Adipocyte (in vitro differentiated cells): Measurements from ENCODE around the gene CRISP1.
"Not testable (repeated sequence)": the region's sequence is repeated elsewhere in the genome, so short reads cannot be mapped to it uniquely, and the experiment has no call there.

Experiments
- DNase-seq: peaks from one replicate; pipeline ENCODE4 v3.0.0-alpha.2; 2015; ENCODE audit warnings: low read depth
- H3K27me3 ChIP-seq: replicated peaks from 2 replicates; pipeline ENCODE4 v1.7.0; 2013; ENCODE audit warnings: mild to moderate bottlenecking, low read length, moderate library complexity; ENCODE audit not compliant: control insufficient read depth, insufficient read depth
- H3K36me3 ChIP-seq: 2 replicates; pipeline ENCODE4 v1.7.0; 2013; ENCODE audit warnings: low read length, mild to moderate bottlenecking, moderate library complexity; ENCODE audit not compliant: control insufficient read depth, insufficient read depth, severe bottlenecking
- H3K4me1 ChIP-seq: 2 replicates; pipeline ENCODE4 v1.7.0; 2013; ENCODE audit warnings: mild to moderate bottlenecking, low read length, moderate library complexity; ENCODE audit not compliant: control insufficient read depth, insufficient read depth
- H3K4me3 ChIP-seq: 2 replicates; pipeline ENCODE4 v1.7.0; 2013; ENCODE audit warnings: mild to moderate bottlenecking, low read length, moderate library complexity
- H3K9ac ChIP-seq: 2 replicates; pipeline ENCODE4 v1.7.0; 2013; ENCODE audit warnings: mild to moderate bottlenecking, low read length, moderate library complexity
- H3K9me3 ChIP-seq: 2 replicates; pipeline ENCODE4 v1.7.0; 2013; ENCODE audit warnings: mild to moderate bottlenecking, low read length, moderate library complexity; ENCODE audit not compliant: control insufficient read depth

CRISP1 gene

DNA sequence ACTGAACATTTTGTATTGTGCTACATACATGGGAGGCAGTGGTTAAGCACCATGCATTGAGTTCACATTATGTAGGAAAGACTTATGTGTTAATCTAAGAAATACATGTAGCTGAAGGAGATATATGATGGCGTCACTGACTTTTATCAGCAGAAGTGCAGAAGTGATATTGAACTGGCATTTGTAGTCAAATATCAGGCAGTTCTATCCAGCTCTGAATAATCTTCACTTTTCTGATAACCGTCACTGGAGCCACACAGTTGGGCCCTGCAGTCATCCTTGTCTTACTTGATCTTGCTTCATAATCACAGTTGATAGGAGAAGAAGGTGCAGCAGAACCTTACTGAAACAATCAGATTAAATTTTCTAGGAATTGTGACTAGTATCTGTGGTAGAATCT lies 26.4 kb downstream of the CRISP1 start:
- Histone ChIP-seq H3K9ac (no peak overlapping the region), H3K4me1 (no peaks in the 10 kb centered on the region), H3K36me3 (no peaks in the 10 kb centered on the region), H3K27me3 (peaks cover 11% of the 10 kb centered on the region), H3K4me3 (no peak overlapping the region), H3K9me3 (no peaks in the 10 kb centered on the region)
- no peak for DNase-seq

DNA sequence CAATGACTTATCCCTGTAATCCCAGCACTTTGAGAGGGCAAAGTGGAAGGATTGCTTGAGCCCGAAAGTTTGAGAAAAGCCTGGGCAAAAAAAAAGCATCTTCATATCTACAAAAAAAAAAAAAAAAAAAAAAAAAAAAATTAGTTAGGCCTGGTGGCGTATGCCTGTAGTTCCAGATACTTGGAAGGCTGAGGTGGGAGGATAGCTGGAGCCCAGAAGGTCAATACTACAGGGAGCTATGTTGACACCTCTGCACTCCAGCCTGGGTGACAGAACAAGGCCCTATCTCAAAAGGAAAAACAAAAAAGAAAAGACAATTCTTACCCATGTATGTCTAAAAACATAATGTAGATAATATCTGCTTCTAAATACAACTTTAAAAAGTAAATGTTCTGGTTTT lies 27.2 kb downstream of the CRISP1 start:
- no peak overlapping the region for H3K9ac ChIP-seq
- no peaks in the 10 kb centered on the region for H3K4me1 ChIP-seq
- peaks cover 7% of the 10 kb centered on the region for H3K27me3 ChIP-seq
- H3K9me3 ChIP-seq = no peaks in the 10 kb centered on the region
- H3K36me3 ChIP-seq = no peaks in the 10 kb centered on the region
- H3K4me3 ChIP-seq = no peak overlapping the region
- DNase-seq = no peak

DNA sequence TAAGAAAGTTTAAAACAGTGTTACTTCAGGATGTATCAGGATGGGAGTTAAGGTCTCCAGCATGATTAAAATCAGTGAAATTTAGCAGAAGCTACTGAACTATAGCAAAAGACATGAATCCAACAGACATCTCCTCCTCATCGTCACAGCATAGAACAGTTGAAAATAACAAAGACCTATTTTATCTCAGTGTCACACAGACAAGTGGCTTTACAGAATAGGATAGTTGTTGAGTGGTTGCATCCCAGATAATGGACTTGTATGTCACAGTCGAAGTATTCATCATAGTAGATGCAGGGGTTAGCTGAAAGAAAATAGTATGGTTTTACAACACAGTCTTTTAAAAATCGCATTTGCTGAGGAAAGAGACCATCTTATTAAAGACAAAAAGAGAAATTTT lies 31.2 kb downstream of the CRISP1 start:
- no peak overlapping the region for H3K4me3 ChIP-seq
- DNase-seq = no peak
- H3K9ac ChIP-seq = no peak overlapping the region
- H3K36me3 ChIP-seq = no peaks in the 10 kb centered on the region
- H3K4me1 ChIP-seq = no peaks in the 10 kb centered on the region
- H3K27me3 ChIP-seq = no peaks in the 10 kb centered on the region
- H3K9me3 ChIP-seq = no peaks in the 10 kb centered on the region

DNA sequence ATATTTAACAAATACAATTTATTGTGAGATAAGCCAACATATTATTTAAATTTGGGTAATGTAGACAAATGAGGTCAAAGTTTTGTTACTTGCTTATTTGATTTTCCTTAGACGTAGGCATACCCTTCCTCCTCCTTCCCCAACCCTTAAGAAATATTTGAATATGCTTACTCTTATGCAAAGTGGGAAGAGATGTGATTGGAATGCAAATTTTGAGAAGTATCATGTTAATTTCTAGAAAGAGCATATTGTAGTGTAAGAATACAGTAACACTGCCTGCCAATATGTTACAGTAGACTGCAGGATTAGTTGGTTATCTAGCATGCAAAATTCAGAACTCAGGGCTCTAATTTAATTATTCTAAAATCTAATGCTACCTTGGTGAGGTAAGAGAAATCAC lies 32.9 kb downstream of the CRISP1 start:
- no peaks in the 10 kb centered on the region for H3K9me3 ChIP-seq
- H3K4me1 ChIP-seq = no peaks in the 10 kb centered on the region
- DNase-seq = no peak
- no peaks in the 10 kb centered on the region for H3K27me3 ChIP-seq
- no peak overlapping the region for H3K4me3 ChIP-seq
- no peaks in the 10 kb centered on the region for H3K36me3 ChIP-seq
- no peak overlapping the region for H3K9ac ChIP-seq

DNA sequence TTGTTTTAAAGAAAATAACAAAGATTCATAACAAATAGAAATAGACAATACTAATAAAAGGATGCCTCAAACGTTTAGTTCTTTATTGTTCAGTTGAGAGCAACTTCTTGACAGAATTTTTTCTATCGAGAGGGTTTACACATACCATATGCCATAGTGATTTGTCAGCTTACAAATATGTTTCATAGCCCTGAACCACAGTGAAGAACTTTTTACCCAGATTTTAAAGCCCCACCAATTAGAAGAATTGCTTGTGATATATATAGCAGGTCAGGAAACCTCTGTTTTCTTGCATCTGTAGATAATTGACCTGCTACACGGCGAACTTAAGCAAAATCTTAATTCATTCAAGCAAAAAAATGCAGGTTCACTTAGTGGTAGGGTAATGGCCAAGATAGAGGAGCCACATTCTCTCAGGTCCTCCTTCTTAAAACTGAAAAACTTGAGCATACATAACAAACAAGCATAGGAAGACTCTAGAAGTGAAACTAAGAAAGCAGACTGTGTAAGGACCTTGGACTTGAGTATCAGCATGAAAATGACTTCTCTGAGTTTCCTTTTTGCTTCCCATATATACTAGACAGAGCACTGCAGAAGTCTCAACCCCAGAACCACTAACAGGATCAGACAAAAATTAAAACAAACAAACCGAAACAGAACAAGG lies 39.5 kb downstream of the CRISP1 start:
- Histone ChIP-seq H3K36me3 (no peaks in the 10 kb centered on the region), H3K4me3 (no peak overlapping the region), H3K9ac (no peak overlapping the region), H3K27me3 (no peaks in the 10 kb centered on the region), H3K4me1 (no peaks in the 10 kb centered on the region), H3K9me3 (no peaks in the 10 kb centered on the region)
- no peak for DNase-seq

DNA sequence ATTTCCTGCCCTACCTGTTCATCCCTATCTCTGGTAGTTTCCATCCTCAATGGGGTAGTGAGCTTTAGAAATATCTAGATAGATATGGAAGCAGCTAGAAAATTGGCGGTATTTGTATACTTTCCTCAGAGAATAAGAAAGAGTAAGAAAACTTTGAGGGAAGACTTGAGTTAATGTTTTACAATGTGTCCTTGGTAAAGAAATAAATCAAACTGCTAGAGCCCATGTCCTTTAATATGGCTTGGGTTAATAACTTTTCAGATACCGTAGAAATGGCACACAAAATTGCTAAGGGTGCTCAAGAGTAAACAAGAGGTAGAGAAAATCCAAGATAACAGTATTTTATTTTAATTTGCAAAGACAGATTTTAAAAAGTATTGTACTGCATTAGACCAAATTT lies 51.2 kb downstream of the CRISP1 start:
- no peaks in the 10 kb centered on the region for H3K27me3 ChIP-seq
- H3K4me1 ChIP-seq = no peaks in the 10 kb centered on the region

DNA sequence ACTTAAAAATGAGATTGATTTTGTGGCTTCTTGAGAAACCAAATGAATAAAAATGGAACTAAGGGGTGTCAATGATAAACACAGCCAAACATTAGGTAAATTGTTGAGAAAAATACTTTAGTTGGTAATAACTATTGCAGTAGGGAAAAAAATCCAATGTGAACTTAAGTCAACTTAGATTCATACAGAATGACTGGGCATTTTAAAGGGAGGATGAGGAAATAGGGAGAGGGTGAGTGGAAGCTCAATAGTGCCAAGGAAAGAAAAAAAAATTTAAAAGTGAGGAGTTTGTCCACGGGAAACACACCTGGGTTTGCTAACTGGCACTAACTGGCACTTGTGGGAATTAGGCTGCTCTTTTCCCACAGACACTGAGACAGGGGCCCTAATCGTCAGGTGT lies 53.1 kb downstream of the CRISP1 start:
- H3K9ac ChIP-seq = no peak overlapping the region
- H3K4me3 ChIP-seq = no peak overlapping the region
- no peak for DNase-seq
- no peaks in the 10 kb centered on the region for H3K27me3 ChIP-seq
- no peaks in the 10 kb centered on the region for H3K4me1 ChIP-seq
- H3K9me3 ChIP-seq = no peaks in the 10 kb centered on the region
- H3K36me3 ChIP-seq = no peaks in the 10 kb centered on the region

More for the DNA sequence above, 51.2 kb downstream of the CRISP1 start:
- H3K9ac ChIP-seq = no peak overlapping the region
- H3K36me3 ChIP-seq = no peaks in the 10 kb centered on the region
- H3K9me3 ChIP-seq = no peaks in the 10 kb centered on the region
- DNase-seq = no peak
- no peak overlapping the region for H3K4me3 ChIP-seq

DNA sequence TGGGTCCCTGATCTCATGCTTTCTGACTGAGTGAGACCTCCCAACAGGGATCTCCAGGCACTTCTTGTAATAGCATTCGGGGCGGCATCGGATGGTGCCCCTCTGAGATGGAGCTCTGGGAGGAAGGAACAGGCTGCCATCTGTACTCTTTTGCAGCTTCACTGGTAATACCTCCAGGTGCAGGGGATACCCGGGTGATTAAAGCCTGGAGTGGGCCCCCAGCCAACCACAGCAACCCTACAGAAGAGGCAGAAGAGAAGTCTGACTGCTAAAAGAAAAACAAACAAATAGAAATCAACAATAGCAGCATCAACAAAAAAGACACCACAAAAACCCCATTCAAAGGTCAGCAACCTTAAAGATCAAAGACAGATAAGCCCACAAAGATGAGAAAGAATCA lies 60.2 kb downstream of the CRISP1 start:
- H3K9ac ChIP-seq = no peak overlapping the region
- H3K36me3 ChIP-seq = no peaks in the 10 kb centered on the region
- no peak for DNase-seq
- H3K27me3 ChIP-seq = no peaks in the 10 kb centered on the region
- H3K4me3 ChIP-seq = no peak overlapping the region
- H3K9me3 ChIP-seq = no peaks in the 10 kb centered on the region
- H3K4me1 ChIP-seq = no peaks in the 10 kb centered on the region

DNA sequence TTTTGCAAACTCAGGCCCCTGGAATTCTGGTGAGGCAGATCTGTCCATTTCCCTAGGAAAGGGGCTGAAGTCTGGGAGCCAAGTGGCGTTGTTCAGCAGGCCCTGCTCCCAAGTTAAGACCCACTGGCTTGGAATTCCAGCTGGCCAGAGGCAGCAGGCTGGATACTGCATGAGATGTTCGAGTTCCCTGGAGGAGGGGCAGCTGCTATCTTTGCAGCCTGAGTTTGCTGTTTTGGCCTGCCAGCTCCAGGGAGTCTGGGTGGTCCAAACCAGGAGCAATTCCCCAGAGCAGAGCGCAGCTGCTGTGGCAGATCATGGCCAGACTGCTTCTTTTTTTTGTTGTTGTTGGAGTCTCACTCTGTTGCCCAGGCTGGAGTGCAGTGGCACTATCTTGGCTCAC lies 61.1 kb downstream of the CRISP1 start:
- Histone ChIP-seq H3K27me3 (no peaks in the 10 kb centered on the region), H3K9me3 (no peaks in the 10 kb centered on the region), H3K4me3 (no peak overlapping the region), H3K36me3 (no peaks in the 10 kb centered on the region), H3K4me1 (no peaks in the 10 kb centered on the region), H3K9ac (no peak overlapping the region)
- no peak for DNase-seq

DNA sequence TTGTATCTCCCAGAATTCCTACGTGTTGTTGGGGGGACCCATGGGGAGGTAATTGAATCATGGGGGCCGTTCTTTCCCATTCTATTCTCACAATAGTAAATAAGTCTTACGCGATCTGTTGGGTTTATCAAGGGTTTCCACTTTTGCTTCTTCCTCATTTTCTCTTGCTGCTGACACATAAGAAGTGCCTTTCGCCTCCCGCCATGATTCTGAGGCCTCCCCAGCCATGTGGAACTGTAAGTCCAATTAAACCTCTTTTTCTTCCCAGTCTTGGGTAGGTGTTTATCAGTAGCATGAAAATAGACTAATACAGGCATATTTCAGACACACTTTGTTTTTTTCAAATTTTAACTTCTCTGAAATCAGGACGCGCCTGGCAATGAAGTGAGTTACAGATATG lies 64.8 kb downstream of the CRISP1 start:
- H3K36me3 ChIP-seq = no peaks in the 10 kb centered on the region
- H3K9ac ChIP-seq = no peak overlapping the region
- no peak for DNase-seq
- H3K4me3 ChIP-seq = no peak overlapping the region
- no peaks in the 10 kb centered on the region for H3K9me3 ChIP-seq
- no peaks in the 10 kb centered on the region for H3K4me1 ChIP-seq
- no peaks in the 10 kb centered on the region for H3K27me3 ChIP-seq

DNA sequence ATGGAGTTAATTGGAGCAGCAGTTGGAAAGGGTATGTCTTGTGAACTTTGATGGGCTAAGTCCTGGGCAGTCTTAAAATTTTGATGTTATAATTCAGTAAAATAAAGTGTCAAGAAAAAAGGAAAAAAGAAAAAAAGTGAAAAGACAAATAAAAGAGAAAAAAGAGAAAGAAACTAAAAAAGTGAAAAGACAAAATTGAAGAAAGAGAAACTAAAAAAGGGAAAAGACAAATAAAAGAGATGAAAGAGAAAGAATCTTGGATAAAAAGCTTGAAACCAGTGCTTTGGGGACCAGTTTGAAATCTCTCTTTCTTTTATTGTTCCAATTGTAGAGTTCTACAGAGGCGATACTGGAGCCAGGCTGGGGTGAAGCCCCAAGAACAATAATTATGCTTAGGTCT lies 67.2 kb downstream of the CRISP1 start:
- Histone ChIP-seq H3K9me3 (no peaks in the 10 kb centered on the region), H3K4me1 (no peaks in the 10 kb centered on the region), H3K36me3 (no peaks in the 10 kb centered on the region), H3K27me3 (no peaks in the 10 kb centered on the region), H3K9ac (no peak overlapping the region), H3K4me3 (no peak overlapping the region)
- DNase-seq = no peak

DNA sequence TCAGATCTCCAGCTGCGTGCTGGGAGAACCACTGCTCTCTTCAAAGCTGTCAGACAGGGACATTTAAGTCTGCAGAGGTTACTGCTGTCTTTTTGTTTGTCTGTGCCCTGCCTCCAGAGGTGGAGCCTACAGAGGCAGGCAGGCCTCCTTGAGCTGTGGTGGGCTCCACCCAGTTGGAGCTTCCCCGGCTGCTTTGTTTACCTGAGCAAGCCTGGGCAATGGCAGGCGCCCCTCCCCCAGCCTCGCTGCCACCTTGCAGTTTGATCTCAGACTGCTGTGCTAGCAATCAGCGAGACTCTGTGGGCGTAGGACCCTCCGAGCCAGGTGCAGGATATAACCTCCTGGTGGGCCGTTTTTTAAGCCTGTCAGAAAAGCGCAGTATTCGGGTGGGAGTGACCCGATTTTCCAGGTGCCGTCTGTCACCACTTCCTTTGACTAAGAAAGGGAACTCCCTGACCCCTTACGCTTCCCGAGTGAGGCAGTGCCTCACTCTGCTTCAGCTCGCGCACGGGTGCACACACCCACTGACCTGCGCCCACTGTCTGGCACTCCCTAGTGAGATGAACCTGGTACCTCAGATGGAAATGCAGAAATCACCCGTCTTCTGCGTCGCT lies 69.4 kb downstream of the CRISP1 start:
- not testable (repeated sequence) for H3K9me3 ChIP-seq, H3K27me3 ChIP-seq, H3K4me1 ChIP-seq, H3K9ac ChIP-seq, H3K4me3 ChIP-seq, H3K36me3 ChIP-seq, DNase-seq
